Activated CD8-positive, alpha-beta memory T cell treated with anti-CD3 and anti-CD28 coated beads, Interleukin-2, amount 50 U/mL, for 4 hours (primary cell): ENCODE measurements around the gene LRP10.
"Not testable (repeated sequence)": the region's sequence is repeated elsewhere in the genome, so short reads cannot be mapped to it uniquely, and the experiment has no call there.

ENCODE experiments used
- DNase-seq: peaks from one replicate; pipeline ENCODE4 v3.0.0-alpha.2; 2020

LRP10 gene

DNA sequence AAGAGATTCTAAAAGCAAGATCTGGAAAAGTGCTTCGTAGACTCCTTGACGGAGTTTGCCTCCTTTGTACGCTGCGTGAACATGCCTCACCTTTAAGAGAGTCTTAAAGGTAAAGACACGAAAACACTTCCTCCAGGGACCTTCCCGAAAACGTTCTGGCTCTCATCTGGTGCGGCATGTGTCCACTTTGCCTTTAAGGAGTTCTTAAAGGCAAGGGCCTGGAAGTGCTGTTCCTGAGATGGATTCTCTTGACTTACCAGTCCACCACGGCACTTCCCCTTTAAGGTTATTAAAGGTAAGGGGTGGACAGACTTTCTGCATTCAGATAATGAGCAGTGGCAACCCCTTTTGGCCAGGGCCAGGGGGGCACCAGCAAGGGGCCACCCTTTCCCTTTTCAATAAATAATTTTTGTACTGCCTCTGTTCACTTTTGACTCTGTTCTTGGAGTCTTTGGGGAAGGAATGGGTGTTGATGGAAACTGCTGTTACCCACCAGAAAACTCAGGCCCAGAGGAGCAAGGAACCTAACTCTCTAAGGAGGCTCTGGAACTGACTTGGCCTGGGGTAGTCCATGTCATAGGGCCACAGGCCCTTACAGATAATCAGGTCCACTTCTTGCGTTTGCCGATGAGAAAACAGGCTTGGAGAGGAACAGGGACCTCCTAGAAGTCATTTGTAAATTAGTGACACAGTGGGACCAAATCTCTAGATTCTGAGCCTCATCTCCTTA is 15.9 kb downstream of the LRP10 start:
- DNase-seq: no peak

DNA sequence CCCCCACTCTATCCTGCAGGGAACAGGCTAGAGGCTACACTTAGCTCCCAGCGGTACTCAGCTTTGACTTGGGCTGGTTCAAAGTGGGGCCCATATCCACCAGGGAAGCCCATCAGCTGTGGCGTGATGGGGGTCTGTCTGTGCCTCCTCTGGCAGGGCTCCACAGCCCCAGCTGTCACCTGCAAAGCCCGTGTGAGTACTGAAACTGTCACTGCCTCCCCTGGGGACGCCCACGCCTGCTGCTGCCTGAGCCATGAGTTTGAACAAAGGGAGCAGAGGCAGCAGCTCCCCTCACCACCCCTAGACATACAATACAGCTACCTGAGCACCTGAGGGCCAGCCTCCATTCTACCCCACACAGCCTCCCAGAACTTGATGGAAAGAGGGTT is 16.4 kb downstream of the LRP10 start:
- peak; percentile 69 for DNase-seq

GRCh38 chr14:22888662-22889061 is 17.1 kb downstream of the LRP10 start:
- DNase-seq: no peak

DNA sequence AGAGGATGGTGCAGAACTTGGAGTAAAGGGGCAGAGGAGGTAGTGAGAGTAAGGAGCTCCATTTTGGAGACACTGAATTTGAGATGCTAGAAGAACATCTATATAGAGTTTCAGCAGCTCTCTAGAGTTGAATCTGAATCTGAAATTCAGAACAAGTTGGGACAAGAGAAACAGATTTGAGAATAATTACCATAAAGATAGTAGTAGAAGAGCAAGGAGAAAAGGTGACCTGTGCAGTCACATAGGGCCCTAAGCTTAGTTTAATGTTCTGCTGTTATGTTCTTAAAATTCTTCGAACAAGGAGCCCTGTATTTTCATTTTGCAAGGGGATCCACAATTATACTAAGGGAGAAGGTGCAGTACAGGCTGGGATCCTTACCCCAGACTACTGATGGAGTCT is 18.9 kb downstream of the LRP10 start:
- DNase-seq: no peak

GRCh38 chr14:22892488-22892887 is 20.9 kb downstream of the LRP10 start:
- DNase-seq: no peak

- DNase-seq: no peak
These were observed 22.2 kb downstream of the LRP10 start for GRCh38 chr14:22893706-22894105.

DNA sequence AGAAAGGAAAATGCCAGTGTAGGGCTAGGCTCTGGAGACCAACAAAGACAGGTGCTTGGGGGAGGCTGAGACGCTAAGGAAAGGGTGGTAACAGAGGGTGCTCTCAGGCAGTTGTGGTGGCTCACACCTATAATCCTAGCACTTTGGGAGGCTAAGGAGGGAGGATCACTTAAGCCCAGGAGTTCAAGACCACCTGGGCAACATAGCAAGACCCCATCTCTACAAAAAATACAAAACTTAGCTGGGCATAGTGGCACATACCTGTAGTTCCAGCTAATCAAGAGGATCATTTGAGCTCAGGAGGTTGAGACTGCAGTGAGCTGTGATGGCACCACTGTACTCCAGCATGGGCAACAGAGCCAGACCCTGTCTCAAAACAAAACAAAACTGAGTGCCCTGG is 23.9 kb downstream of the LRP10 start:
- no peak for DNase-seq

GRCh38 chr14:22896356-22896755 is 24.8 kb downstream of the LRP10 start:
- no peak for DNase-seq

DNA sequence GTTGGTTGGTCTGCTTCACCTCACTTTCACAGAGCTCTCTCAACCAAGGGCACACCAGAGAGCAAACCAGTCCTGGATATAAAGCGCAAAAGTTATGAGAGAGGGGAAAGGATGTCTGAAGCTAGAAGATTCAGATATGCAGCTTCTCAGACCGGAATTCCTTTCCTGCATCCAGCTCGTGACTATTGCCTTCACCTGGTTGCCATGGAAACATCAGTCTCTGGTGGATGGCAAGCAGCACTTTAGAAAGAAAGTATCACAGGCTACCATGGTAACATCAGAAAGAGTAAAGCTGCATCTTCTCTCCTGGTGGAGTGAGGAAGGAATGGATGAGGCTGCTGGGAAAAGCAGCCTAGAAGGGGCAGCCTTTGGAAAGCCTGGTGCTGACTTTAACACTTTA is 25.2 kb downstream of the LRP10 start:
- DNase-seq: no peak

GRCh38 chr14:22897357-22897756 is 25.8 kb downstream of the LRP10 start:
- no peak for DNase-seq

DNA sequence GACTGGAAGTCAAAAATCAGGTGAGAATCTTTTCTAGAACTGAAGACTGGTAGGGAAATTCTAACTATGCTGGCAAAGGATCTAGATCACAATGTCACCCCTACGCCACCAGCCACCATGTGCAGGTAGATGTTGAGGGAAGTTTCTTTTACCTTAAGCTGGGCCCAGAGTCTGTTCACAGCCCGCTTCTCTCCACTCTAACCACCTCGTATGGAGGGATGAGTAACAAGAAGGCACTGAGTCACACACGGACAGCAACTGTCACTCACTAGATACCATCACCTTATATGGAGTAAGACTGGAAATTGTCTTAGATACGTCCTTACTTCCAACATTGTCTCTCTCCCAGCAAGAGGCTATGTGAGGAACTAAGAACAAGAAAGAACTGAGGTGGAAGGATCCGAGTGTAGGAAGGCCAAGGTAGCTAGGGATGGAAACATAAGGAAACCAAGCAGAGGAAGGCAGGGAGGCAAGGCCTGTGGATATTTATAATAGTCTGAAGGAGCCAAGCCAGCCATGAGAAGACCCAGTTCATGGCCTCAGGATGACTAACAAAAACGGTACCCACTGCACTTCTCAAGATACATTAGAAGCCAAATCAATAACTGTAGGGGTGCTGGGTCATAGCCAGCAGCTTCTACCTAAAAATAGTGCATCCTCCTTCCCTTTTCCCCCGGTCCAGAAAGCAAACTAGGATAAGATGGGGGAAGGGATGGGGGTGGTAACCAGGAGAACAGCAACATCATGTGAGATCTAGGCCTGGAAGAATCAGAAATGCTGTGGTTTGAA is 27.0 kb downstream of the LRP10 start:
- no peak for DNase-seq

- DNase-seq: no peak
These were observed 28.7 kb downstream of the LRP10 start for GRCh38 chr14:22900081-22900799.

DNA sequence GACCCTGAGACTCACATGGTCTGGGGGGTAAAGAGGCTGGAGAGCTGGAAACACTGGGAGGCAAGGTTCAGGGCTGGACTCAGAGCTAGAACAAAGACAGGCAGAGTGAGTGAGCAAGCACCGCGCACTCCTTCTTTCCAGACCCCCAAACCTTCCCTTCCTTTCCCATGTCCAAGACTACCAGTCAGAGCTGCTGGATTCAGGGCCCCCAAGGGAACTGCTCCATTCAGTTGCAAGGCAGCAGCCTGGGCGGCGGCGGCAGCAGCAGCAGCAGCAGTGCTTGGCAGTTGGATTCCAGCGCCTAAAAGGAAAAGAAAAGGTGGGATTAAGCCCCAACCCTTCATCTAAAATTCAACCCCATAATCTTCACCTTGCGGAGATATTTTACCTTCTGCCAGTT is 30.3 kb downstream of the LRP10 start:
- DNase-seq: no peak

GRCh38 chr14:22903742-22904087 is 32.2 kb downstream of the LRP10 start:
- DNase-seq: no peak

DNA sequence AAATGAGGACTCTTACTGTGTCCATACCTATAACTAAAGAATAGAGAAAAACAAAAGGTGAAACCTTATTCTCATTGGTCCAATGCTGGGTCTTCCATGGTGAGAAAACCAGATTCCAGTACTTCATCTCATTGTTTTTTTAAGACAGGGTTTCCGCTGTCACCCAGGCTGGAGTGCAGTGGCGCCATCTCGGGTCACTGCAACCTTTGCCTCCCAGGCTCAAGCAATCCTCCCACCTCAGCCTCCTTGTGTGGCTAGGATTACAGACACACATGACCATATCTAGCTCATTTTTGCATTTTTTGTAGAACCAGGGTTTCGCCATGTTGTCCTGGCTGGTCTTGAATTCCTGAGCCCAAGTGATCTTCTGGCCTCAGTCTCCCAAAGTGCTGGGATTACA is 34.1 kb downstream of the LRP10 start:
- no peak for DNase-seq

GRCh38 chr14:22906073-22906472 is 34.5 kb downstream of the LRP10 start:
- DNase-seq: no peak

GRCh38 chr14:22907429-22907828 is 35.9 kb downstream of the LRP10 start:
- DNase-seq: no peak

DNA sequence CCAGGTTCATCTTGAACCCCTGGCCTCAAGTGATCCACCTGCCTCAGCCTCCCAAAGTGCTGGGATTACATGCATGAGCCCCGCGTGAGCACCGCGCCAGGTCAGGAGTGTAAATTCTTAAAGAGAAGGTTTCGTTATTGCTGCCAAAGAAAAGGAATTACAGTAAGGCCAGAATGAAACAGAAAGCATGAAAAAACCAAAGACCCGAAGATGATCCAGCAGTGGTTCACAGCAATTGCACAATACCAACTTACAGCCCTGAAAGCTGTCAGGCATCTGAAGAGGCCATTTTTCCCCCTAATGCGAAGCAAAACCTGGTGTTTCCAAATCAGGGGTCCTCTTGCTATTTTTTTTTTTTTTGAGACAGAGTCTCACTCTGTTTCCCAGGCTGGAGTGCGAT is 37.1 kb downstream of the LRP10 start:
- DNase-seq: no peak

DNA sequence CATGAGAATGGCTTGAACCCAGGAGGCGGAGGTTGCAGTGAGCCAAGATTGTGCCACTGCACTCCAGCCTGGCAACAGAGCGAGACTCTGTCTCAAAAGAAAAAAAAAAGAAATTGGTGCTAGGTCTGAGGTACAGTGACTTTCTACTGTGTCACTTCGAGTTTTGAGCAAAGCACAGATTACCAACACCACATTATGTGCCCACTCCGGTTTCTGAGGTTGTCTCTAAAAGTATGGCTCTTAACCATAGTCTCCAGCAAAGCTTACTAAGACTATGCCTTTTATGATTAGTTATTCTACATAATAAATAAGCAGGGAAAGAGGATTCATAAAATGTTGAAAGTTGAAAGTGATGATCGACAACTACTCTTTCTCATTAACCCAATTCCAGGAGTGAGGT is 39.4 kb downstream of the LRP10 start:
- DNase-seq: no peak

- DNase-seq: not testable (repeated sequence)
These were observed 43.3 kb downstream of the LRP10 start for GRCh38 chr14:22914836-22915235.

DNA sequence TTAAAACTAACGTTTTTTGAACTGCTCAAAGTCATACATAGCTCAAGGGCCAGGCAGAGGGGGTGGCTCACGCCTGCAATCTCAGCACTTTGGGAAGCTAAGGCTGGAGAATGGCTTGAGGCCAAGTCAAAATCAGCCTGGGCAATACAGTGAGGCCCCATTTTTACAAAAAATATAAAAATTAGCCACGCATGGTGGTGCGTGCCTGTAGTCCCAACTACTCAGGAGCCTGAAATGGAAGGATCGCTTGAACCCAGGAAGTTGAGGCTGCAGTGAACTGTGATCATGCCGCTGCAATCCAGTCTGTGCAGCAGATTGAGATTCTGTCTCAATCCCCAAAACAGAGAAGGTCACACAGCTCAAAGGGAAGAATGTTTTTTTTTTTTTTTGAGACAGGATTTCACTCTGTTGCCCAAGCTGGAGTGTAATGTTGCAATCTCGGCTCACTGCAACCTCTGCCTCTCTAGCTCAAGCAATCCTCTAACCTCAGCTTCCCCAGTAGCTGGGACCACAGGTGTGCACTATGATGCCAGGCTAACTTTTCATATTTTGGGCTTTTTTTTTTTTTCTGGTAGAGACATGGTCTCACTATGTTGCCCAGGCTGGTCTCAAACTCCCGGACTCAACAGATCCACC is 44.5 kb downstream of the LRP10 start:
- no peak for DNase-seq

GRCh38 chr14:22918804-22919600 is 47.5 kb downstream of the LRP10 start, which contains the start of gene RBM23:
TSS of gene RBM23 (minus strand) at chr14:22919149.
- peak; percentile 99 for DNase-seq

DNA sequence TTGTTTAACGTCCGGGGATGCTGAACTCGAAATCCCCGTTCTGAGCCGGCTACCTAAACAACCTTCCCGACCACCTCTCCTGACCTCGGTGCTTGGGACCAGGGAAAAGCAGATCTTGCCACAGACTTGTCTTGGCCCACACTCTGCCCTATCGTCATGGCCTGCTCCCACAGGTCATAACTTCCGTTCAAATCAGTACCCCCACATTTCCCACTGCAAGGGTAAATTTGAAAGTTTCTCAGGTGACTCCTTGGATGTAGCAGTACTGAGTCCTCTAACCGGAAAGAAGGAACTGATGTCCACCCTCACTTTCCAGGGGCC is 48.0 kb downstream of the LRP10 start:
- DNase-seq: no peak
